ENCODE data around the gene DYNC1I2.

DNA sequence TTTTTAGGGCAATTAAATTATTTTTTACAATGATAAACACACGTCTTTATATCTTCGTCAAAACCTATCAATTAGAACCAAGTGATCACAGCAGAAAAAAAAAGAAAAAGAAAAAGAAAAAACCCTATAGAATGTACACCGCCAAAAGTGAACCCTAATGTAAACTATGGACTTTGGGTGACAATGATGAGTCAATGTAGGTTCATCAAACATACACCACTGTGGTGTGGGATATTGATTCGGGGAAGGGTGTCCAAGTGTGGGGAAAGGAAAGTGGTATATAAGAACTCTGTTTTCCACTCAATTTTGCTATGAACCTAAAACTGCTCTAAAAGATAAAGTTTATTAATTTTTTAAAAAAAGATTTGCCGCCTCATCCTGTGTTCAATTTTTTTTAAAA lies 85.1 kb downstream of the DYNC1I2 start:
- TF ChIP-seq, protein P1, sequence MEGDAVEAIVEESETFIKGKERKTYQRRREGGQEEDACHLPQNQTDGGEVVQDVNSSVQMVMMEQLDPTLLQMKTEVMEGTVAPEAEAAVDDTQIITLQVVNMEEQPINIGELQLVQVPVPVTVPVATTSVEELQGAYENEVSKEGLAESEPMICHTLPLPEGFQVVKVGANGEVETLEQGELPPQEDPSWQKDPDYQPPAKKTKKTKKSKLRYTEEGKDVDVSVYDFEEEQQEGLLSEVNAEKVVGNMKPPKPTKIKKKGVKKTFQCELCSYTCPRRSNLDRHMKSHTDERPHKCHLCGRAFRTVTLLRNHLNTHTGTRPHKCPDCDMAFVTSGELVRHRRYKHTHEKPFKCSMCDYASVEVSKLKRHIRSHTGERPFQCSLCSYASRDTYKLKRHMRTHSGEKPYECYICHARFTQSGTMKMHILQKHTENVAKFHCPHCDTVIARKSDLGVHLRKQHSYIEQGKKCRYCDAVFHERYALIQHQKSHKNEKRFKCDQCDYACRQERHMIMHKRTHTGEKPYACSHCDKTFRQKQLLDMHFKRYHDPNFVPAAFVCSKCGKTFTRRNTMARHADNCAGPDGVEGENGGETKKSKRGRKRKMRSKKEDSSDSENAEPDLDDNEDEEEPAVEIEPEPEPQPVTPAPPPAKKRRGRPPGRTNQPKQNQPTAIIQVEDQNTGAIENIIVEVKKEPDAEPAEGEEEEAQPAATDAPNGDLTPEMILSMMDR (IDR thresholded peaks at IDR 0.05; ENCODE audit: low read depth, low read length) = no peak
- TF ChIP-seq POLR2A (IDR thresholded peaks at IDR 0.05; ENCODE audit: extremely low read depth, insufficient read length) (no peak), MYC (IDR thresholded peaks at IDR 0.05; ENCODE audit: low read depth, low read length) (no peak)
- TF ChIP-seq, protein P2, sequence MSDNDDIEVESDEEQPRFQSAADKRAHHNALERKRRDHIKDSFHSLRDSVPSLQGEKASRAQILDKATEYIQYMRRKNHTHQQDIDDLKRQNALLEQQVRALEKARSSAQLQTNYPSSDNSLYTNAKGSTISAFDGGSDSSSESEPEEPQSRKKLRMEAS (IDR thresholded peaks at IDR 0.05; ENCODE audit: low read depth, low read length) = no peak
